ENCODE data around the gene C11orf24. TPM values are rescaled to one million over a fixed set of nuclear protein-coding genes. Genes with fewer than 3 reads are reported as not detected.

Gene C11orf24
- total and polyA plus RNA-seq, 9 of the 15 experiments (the other 6 are each of a cell fraction or from before 2014, with no cell fraction given) = 2.0 to 65.2 (median 32.5) TPM

- TF ChIP-seq REST (IDR thresholded peaks at IDR 0.05; ENCODE audit: borderline replicate concordance) = peak; percentile 64
- TF ChIP-seq REST (CRISPR knock-in tag; IDR thresholded peaks at IDR 0.05; ENCODE audit: low read depth) = peak; percentile 61; the same call in 1 of the 2 replicates
- no peak for TF ChIP-seq ID3 (CRISPR knock-in tag; IDR thresholded peaks at IDR 0.05)
- 0 out of 2 replicates have a peak, but pooled peaks have one; percentile 38 for TF ChIP-seq ID3 (tag; IDR thresholded peaks at IDR 0.05)
- TF ChIP-seq TCF15 (CRISPR knock-in tag; IDR thresholded peaks at IDR 0.05) = no peak
- TF ChIP-seq KDM5B (IDR thresholded peaks at IDR 0.05; ENCODE audit: insufficient replicate concordance, low read depth, low read length) = peak; percentile 90
Measured at GRCh38 chr11:68271781-68272608, at the start of gene C11orf24 (continued).
